ENCODE measurements around the gene DNAJC10. TPM values are rescaled to one million over a fixed set of nuclear protein-coding genes. Genes with fewer than 3 reads are reported as not detected.

Gene DNAJC10
- total and polyA plus RNA-seq, 2 experiments from 2014 or later = 67.3 to 120 TPM

GRCh38 chr2:182740701-182741100 is 24.6 kb downstream of the DNAJC10 start:
- Histone ChIP-seq H3K79me2 (no peaks in the 10 kb centered on the region), H2AFZ (no peak overlapping the region), H3K9me3 (ENCODE audit: low read depth) (no peaks in the 10 kb centered on the region), H4K20me1 (ENCODE audit: insufficient read depth, poor library complexity, severe bottlenecking) (no peaks in the 10 kb centered on the region), H3K9me2 (replicated peaks; ENCODE audit: insufficient read depth) (no peaks in the 10 kb centered on the region), H3K27me3 (no peaks in the 10 kb centered on the region), H3K36me3 (replicated peaks; ENCODE audit: insufficient read depth, low read depth) (no peaks in the 10 kb centered on the region), H3K4me3 (no peak overlapping the region), H3K4me1 (ENCODE audit: insufficient read depth) (no peaks in the 10 kb centered on the region), H3K27ac (no peak overlapping the region), H3K4me2 (no peak overlapping the region)
- no peak for TF ChIP-seq CTCF (IDR thresholded peaks at IDR 0.05; ENCODE audit: poor library complexity)
- no peak for TF ChIP-seq EZH2phosphoT487 (IDR thresholded peaks at IDR 0.05; ENCODE audit: low read depth, severe bottlenecking, unreplicated experiment)
- TF ChIP-seq EZH2 (IDR thresholded peaks at IDR 0.05; ENCODE audit: borderline replicate concordance) = no peak
- DNase-seq (ENCODE audit: low spot score) = no peak
- 91% methylated on average over 2 of the region's 2 CpGs for WGBS (ENCODE audit: low lambda C conversion rate, missing lambda C conversion rate)

DNA sequence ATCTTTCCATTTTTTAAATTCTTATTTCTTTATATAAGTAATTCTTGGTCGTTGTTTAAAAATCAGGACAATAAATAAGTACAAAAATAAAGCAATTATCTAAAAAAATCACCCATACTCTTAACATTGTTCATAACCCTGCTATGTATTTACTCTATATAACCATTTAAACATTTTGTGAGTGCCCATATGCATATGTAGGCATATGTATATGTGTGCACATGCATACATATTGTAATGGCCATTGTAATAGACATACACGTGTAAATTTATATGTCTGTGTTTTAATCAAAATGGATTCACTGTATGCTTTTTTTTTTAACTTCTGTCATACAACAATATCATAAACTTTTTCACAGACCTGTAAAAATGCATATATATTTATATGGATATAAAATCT is 25.6 kb downstream of the DNAJC10 start:
- WGBS (ENCODE audit: low lambda C conversion rate, missing lambda C conversion rate) = 94% methylated on average over 2 of the region's 2 CpGs
- no peak overlapping the region for H3K4me2 ChIP-seq
- H3K36me3 ChIP-seq (replicated peaks; ENCODE audit: insufficient read depth, low read depth) = no peaks in the 10 kb centered on the region
- no peaks in the 10 kb centered on the region for H3K79me2 ChIP-seq
- H3K27me3 ChIP-seq = no peaks in the 10 kb centered on the region
- no peak for TF ChIP-seq EZH2phosphoT487 (IDR thresholded peaks at IDR 0.05; ENCODE audit: low read depth, severe bottlenecking, unreplicated experiment)
- TF ChIP-seq CTCF (IDR thresholded peaks at IDR 0.05; ENCODE audit: poor library complexity) = no peak
- no peak for TF ChIP-seq EZH2 (IDR thresholded peaks at IDR 0.05; ENCODE audit: borderline replicate concordance)
- H4K20me1 ChIP-seq (ENCODE audit: insufficient read depth, poor library complexity, severe bottlenecking) = no peaks in the 10 kb centered on the region
- H3K4me1 ChIP-seq (ENCODE audit: insufficient read depth) = no peaks in the 10 kb centered on the region
- H3K9me2 ChIP-seq (replicated peaks; ENCODE audit: insufficient read depth) = no peaks in the 10 kb centered on the region
- no peak overlapping the region for H3K4me3 ChIP-seq
- no peaks in the 10 kb centered on the region for H3K9me3 ChIP-seq (ENCODE audit: low read depth)
- no peak overlapping the region for H3K27ac ChIP-seq
- DNase-seq (ENCODE audit: low spot score) = no peak
- no peak overlapping the region for H2AFZ ChIP-seq

- DNase-seq (ENCODE audit: low spot score) = no peak
Measured at GRCh38 chr2:182744490-182744889, 28.4 kb downstream of the DNAJC10 start.

More at GRCh38 chr2:182744490-182744889, 28.4 kb downstream of the DNAJC10 start:
- no peaks in the 10 kb centered on the region for H3K27me3 ChIP-seq
- H3K9me2 ChIP-seq (replicated peaks; ENCODE audit: insufficient read depth) = no peaks in the 10 kb centered on the region
- H3K27ac ChIP-seq = no peak overlapping the region
- H3K79me2 ChIP-seq = no peaks in the 10 kb centered on the region
- H3K4me2 ChIP-seq = no peak overlapping the region
- H3K36me3 ChIP-seq (replicated peaks; ENCODE audit: insufficient read depth, low read depth) = no peaks in the 10 kb centered on the region
- no peak overlapping the region for H3K4me3 ChIP-seq
- 73% methylated on average over 2 of the region's 2 CpGs for WGBS (ENCODE audit: low lambda C conversion rate, missing lambda C conversion rate)
- no peak overlapping the region for H2AFZ ChIP-seq
- no peaks in the 10 kb centered on the region for H3K9me3 ChIP-seq (ENCODE audit: low read depth)
- TF ChIP-seq EZH2 (IDR thresholded peaks at IDR 0.05; ENCODE audit: borderline replicate concordance) (no peak), EZH2phosphoT487 (IDR thresholded peaks at IDR 0.05; ENCODE audit: low read depth, severe bottlenecking, unreplicated experiment) (no peak), CTCF (IDR thresholded peaks at IDR 0.05; ENCODE audit: poor library complexity) (no peak)
- H3K4me1 ChIP-seq (ENCODE audit: insufficient read depth) = no peaks in the 10 kb centered on the region
- no peaks in the 10 kb centered on the region for H4K20me1 ChIP-seq (ENCODE audit: insufficient read depth, poor library complexity, severe bottlenecking)
